Measurements from ENCODE around the gene HNRNPA2B1.
"Not testable (repeated sequence)": the region's sequence is repeated elsewhere in the genome, so short reads cannot be mapped to it uniquely, and the experiment has no call there.

Gene HNRNPA2B1

DNA sequence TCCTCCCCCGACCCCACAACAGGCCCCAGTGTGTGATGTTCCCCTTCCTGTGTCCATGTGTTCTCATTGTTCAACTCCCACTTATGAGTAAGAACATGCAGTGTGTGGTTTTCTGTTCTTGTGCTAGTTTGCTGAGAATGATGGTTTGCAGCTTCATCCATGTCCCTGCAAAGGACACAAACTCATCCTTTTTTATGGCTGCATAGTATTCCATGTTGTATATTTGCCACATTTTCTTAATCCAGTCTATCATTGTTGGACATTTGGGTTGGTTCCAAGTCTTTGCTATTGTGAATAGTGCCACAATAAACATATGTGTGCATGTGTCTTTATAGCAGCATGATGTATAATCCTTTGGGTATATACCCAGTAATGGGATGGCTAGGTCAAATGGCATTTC lies 36.7 kb downstream of the HNRNPA2B1 start:
- H3K9ac ChIP-seq (ENCODE audit: low read length); H3K4me3 ChIP-seq (ENCODE audit: low read length); H3K27ac ChIP-seq (ENCODE audit: low read depth, low read length); H3K27me3 ChIP-seq (ENCODE audit: control insufficient read depth, insufficient read depth, low read length); H3K36me3 ChIP-seq (ENCODE audit: control insufficient read depth, insufficient read depth, low read length); H3K4me1 ChIP-seq (ENCODE audit: control insufficient read depth, insufficient read depth, low read length): not testable (repeated sequence)

DNA sequence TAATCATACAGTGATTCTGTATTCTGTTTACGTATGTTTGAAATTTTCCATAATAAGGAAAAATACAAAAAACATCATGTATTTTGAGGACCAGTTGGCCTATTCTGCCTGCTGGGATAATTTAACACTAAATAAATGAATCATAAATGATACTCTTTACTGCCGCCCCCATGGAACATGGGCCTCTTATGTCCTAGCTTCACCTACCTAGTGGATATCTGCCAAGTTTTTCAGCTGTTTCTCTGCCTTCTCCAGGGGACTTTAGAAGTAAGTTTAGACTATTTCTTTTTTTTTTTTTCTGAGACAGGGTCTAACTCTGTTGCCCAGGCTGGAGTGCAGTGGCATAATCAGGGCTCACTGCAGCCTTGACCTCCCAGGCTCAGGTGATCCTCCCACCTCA lies 38.1 kb downstream of the HNRNPA2B1 start:
- Histone ChIP-seq H3K4me1 (ENCODE audit: control insufficient read depth, insufficient read depth, low read length) (no peaks in the 10 kb centered on the region), H3K9ac (ENCODE audit: low read length) (no peak overlapping the region), H3K27me3 (ENCODE audit: control insufficient read depth, insufficient read depth, low read length) (no peaks in the 10 kb centered on the region), H3K27ac (ENCODE audit: low read depth, low read length) (no peak overlapping the region), H3K36me3 (ENCODE audit: control insufficient read depth, insufficient read depth, low read length) (no peaks in the 10 kb centered on the region), H3K4me3 (ENCODE audit: low read length) (no peak overlapping the region)

DNA sequence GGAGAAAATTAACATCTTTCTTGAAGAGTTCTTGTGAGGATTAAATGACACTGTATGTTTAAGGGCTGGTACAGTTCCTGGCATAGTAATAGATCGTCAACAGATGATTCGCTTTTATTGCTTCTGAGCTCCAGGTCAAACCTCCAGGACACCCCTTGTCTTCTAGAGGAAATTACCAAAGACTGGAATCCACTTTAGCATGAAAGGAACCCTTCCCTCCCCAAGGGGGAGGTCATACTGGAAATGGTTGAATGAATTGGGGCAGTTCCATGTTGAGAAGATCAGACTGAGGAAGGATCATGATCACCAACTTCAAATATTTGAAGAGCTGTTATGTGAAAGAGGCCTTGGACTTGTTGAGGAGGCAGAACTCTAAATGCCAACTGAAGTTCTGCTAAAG lies 39.6 kb downstream of the HNRNPA2B1 start:
- H3K27me3 ChIP-seq (ENCODE audit: control insufficient read depth, insufficient read depth, low read length) = no peaks in the 10 kb centered on the region
- no peaks in the 10 kb centered on the region for H3K36me3 ChIP-seq (ENCODE audit: control insufficient read depth, insufficient read depth, low read length)
- H3K4me1 ChIP-seq (ENCODE audit: control insufficient read depth, insufficient read depth, low read length) = no peaks in the 10 kb centered on the region
- no peak overlapping the region for H3K27ac ChIP-seq (ENCODE audit: low read depth, low read length)
- H3K4me3 ChIP-seq (ENCODE audit: low read length) = no peak overlapping the region
- no peak overlapping the region for H3K9ac ChIP-seq (ENCODE audit: low read length)

- Histone ChIP-seq H3K4me3 (ENCODE audit: low read length) (no peak overlapping the region), H3K27me3 (ENCODE audit: control insufficient read depth, insufficient read depth, low read length) (no peaks in the 10 kb centered on the region), H3K27ac (ENCODE audit: low read depth, low read length) (no peak overlapping the region), H3K36me3 (ENCODE audit: control insufficient read depth, insufficient read depth, low read length) (no peaks in the 10 kb centered on the region), H3K9ac (ENCODE audit: low read length) (no peak overlapping the region), H3K4me1 (ENCODE audit: control insufficient read depth, insufficient read depth, low read length) (no peaks in the 10 kb centered on the region)
These were observed 41.3 kb downstream of the HNRNPA2B1 start for GRCh38 chr7:26159243-26159642.

GRCh38 chr7:26157520-26158105 lies 42.9 kb downstream of the HNRNPA2B1 start:
- Histone ChIP-seq H3K4me1 (ENCODE audit: control insufficient read depth, insufficient read depth, low read length) (no peaks in the 10 kb centered on the region), H3K36me3 (ENCODE audit: control insufficient read depth, insufficient read depth, low read length) (no peaks in the 10 kb centered on the region), H3K27me3 (ENCODE audit: control insufficient read depth, insufficient read depth, low read length) (peaks cover 6% of the 10 kb centered on the region), H3K9ac (ENCODE audit: low read length) (no peak overlapping the region), H3K4me3 (ENCODE audit: low read length) (no peak overlapping the region), H3K27ac (ENCODE audit: low read depth, low read length) (no peak overlapping the region)

GRCh38 chr7:26156451-26157420 lies 43.8 kb downstream of the HNRNPA2B1 start:
- Histone ChIP-seq H3K4me1 (ENCODE audit: control insufficient read depth, insufficient read depth, low read length) (no peaks in the 10 kb centered on the region), H3K9ac (ENCODE audit: low read length) (no peak overlapping the region), H3K27ac (ENCODE audit: low read depth, low read length) (no peak overlapping the region)

DNA sequence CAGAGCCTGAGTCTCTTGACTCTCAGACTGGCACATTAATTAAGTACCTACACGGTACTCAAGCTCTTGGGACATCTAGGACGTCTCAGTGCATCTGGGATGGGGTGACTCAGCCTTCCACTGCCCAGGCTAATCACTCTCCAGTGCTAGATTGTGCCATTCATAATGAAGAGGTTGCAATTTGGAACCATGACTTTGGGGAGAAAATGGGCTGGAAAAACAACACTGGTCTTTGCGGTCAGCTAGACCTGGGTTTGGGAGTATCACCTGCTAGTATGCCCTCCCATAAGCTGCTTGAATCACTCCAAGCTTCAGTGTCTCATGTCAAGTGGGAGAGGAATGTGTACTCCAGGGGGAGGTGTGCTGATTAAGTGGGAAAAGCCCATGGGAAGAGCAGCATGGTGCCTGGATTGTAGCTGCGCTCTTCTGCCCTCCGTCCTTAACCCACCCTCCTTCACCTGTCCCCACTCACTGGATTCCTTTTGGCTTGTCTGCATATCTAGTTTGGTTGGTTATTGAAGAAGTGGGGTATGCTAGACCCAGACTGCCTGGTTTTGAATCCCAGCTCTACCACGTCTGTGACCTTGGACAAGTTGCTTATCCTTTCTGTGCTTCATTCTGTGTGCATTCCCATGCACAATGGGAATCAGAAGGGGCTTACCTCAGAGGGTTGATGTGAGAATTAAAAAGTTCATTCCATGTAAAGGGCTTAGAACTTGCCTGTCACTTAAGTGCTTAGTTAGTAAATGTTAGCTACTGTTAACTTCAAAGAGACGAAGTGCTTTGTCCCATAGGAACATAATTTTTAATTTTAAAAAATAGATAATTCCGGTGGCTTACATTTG lies 44.8 kb downstream of the HNRNPA2B1 start:
- Histone ChIP-seq H3K27me3 (ENCODE audit: control insufficient read depth, insufficient read depth, low read length) (peaks cover 8% of the 10 kb centered on the region), H3K36me3 (ENCODE audit: control insufficient read depth, insufficient read depth, low read length) (no peaks in the 10 kb centered on the region), H3K4me3 (ENCODE audit: low read length) (no peak overlapping the region), H3K4me1 (ENCODE audit: control insufficient read depth, insufficient read depth, low read length) (no peaks in the 10 kb centered on the region), H3K27ac (ENCODE audit: low read depth, low read length) (no peak overlapping the region), H3K9ac (ENCODE audit: low read length) (no peak overlapping the region)

More at GRCh38 chr7:26156451-26157420, 43.8 kb downstream of the HNRNPA2B1 start:
- Histone ChIP-seq H3K36me3 (ENCODE audit: control insufficient read depth, insufficient read depth, low read length) (no peaks in the 10 kb centered on the region), H3K4me3 (ENCODE audit: low read length) (no peak overlapping the region), H3K27me3 (ENCODE audit: control insufficient read depth, insufficient read depth, low read length) (peaks cover 7% of the 10 kb centered on the region)

DNA sequence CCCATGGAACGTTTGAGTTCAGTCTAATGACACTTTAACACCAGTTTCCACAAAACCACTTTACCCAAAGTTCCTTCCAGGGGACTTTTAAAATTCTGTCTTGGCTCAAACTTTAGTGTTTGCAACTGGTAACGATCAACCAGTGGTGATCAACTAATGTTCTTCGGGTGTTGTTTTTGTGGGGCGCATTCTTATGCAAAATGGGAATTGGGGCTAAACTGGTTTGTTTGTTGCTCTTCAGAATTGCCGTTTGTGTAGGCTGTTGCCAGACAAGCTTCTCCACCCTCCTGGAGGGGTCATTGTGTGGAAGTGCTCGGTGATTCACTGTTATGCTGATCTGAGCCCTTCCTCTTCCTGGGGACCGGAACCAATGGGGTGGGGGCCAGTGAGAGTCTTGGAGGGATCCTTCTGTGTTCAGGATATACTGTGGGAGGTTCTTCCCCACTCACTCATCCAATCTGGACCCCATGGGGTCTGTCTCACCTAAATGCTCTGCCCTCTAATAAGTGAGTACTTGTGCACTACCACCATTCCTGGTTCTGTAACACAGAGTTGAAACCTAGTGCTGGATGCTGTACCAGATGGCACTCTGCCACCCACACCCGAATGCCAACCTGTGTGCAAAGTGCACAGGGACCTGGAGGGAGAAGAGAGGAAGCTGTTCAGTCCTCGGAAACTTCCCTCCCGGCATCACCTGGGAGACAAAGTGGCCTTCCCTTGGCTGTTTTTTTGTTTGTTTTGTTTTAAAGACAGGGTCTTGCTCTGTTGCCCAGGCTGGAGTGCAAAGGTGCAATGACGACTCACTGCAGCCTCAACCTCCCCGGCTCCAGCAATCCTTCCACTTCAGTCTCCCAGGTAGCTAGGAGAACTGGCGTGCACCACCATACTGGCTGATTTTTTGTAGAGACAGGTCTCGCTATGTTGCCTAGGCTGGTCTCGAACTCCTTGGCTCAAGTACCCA lies 46.4 kb downstream of the HNRNPA2B1 start:
- Histone ChIP-seq H3K9ac (ENCODE audit: low read length) (no peak overlapping the region), H3K36me3 (ENCODE audit: control insufficient read depth, insufficient read depth, low read length) (no peaks in the 10 kb centered on the region), H3K27me3 (ENCODE audit: control insufficient read depth, insufficient read depth, low read length) (peaks cover 8% of the 10 kb centered on the region), H3K4me3 (ENCODE audit: low read length) (peak overlapping the region; percentile 71), H3K4me1 (ENCODE audit: control insufficient read depth, insufficient read depth, low read length) (no peaks in the 10 kb centered on the region), H3K27ac (ENCODE audit: low read depth, low read length) (no peak overlapping the region)

GRCh38 chr7:26153241-26153822 lies 47.2 kb downstream of the HNRNPA2B1 start:
- H3K27me3 ChIP-seq (ENCODE audit: control insufficient read depth, insufficient read depth, low read length) = peaks cover 8% of the 10 kb centered on the region
- H3K9ac ChIP-seq (ENCODE audit: low read length) = peak overlapping the region; percentile 11
- no peaks in the 10 kb centered on the region for H3K36me3 ChIP-seq (ENCODE audit: control insufficient read depth, insufficient read depth, low read length)
- no peak overlapping the region for H3K27ac ChIP-seq (ENCODE audit: low read depth, low read length)
- H3K4me1 ChIP-seq (ENCODE audit: control insufficient read depth, insufficient read depth, low read length) = no peaks in the 10 kb centered on the region
- peak overlapping the region; percentile 71 for H3K4me3 ChIP-seq (ENCODE audit: low read length)

DNA sequence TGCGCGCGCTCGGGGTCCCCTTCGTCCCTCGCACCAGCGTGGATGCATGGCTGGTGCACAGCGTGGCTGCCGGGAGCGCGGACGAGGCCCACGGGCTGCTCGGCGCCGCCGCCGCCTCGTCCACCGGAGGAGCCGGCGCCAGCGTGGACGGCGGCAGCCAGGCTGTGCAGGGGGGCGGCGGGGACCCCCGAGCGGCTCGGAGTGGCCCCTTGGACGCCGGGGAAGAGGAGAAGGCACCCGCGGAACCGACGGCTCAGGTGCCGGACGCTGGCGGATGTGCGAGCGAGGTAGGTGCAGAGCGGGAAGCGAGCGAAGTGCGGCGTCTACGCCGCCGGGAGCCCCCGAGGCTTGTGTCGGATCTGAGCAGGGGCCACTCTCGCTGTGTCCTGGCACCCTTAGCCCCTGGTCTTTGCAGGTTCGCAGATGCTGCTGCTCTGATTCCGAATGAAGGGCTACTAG lies 47.7 kb downstream of the HNRNPA2B1 start:
- not testable (repeated sequence) for H3K27ac ChIP-seq (ENCODE audit: low read depth, low read length); H3K27me3 ChIP-seq (ENCODE audit: control insufficient read depth, insufficient read depth, low read length); H3K4me1 ChIP-seq (ENCODE audit: control insufficient read depth, insufficient read depth, low read length); H3K36me3 ChIP-seq (ENCODE audit: control insufficient read depth, insufficient read depth, low read length)
- peak overlapping the region; percentile 11 for H3K9ac ChIP-seq (ENCODE audit: low read length)
- H3K4me3 ChIP-seq (ENCODE audit: low read length) = peak overlapping the region; percentile 71
